GM12891 (cell line): Measurements from ENCODE around the gene SLC45A1.

ENCODE experiments used
- PAX5 ChIP-seq: IDR thresholded peaks from 2 replicates; pipeline ENCODE4 v1.6.1; 2011; ENCODE audit warnings: low read length, moderate library complexity, mild to moderate bottlenecking; ENCODE audit not compliant: insufficient read depth, severe bottlenecking
- POLR2A ChIP-seq: IDR thresholded peaks from 2 replicates; pipeline ENCODE4 v1.6.1; 2011; ENCODE audit warnings: low read depth, low read length, control low read depth
- POLR2AphosphoS5 ChIP-seq: IDR thresholded peaks from 2 replicates; pipeline ENCODE4 v1.6.1; 2011; ENCODE audit warnings: low read depth, low read length, control low read depth
- POU2F2 ChIP-seq: IDR thresholded peaks from 2 replicates; pipeline ENCODE4 v1.6.1; 2011; ENCODE audit warnings: low read depth, mild to moderate bottlenecking, control low read depth, low read length, moderate library complexity
- SPI1 ChIP-seq: IDR thresholded peaks from 2 replicates; pipeline ENCODE4 v1.6.1; 2011; ENCODE audit warnings: low read depth, low read length, control low read depth
- TAF1 ChIP-seq: IDR thresholded peaks from 2 replicates; pipeline ENCODE4 v1.6.1; 2011; ENCODE audit warnings: low read depth, low read length, control low read depth

DNA sequence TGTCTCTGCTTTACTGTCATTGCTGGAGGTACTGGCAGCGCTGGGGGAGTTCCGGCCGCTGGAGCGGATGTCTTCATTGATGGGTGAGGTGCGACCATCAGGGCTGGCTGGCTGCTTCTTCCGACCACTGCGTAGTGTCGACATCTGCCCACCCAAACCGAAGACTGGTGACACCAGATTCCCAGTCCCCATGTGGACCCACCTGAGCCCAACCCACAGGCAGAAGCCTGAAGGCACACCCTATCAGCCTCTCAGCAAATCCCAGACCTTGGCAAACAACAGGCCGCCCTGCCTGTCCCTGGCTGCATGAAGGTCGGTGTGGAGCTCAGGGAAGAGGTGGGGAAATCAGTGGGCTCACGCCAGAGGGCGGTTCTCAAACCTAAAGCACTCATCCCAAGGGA, 44.8 kb downstream of the SLC45A1 start:
- TF ChIP-seq POLR2A (no peak), POU2F2 (no peak), SPI1 (no peak), POLR2AphosphoS5 (no peak), TAF1 (no peak), PAX5 (no peak)
